Gastroesophageal sphincter (tissue), 3 donors: ENCODE data around the gene EXOSC6.
"Not testable (repeated sequence)": the region's sequence is repeated elsewhere in the genome, so short reads cannot be mapped to it uniquely, and the experiment has no call there.

Experiments used
- CTCF ChIP-seq, 4 experiments: fragments of 200-600 bp in 2 of 4; fragments of 450-650 bp in 2 of 4; sonication (generic) in 1 of 4; IDR thresholded peaks; one replicate each; pipeline ENCODE4 v1.5.1; 2017 to 2019; ENCODE audit warnings: antibody characterized with exemption in 4 of 4, mild to moderate bottlenecking in 2 of 4, moderate library complexity in 2 of 4
- POLR2A ChIP-seq, 2 donors: fragments of 450-650 bp; IDR thresholded peaks; one replicate each; pipeline ENCODE4 v1.6.1; 2017; ENCODE audit warnings: antibody characterized with exemption in 2 of 2, mild to moderate bottlenecking in 2 of 2, moderate library complexity in 1 of 2
- POLR2AphosphoS5 ChIP-seq: sonication (generic); formaldehyde crosslinking; IDR thresholded peaks from one replicate; pipeline ENCODE4 v1.6.1; 2017; ENCODE audit warnings: antibody characterized with exemption

- TF ChIP-seq CTCF (IDR thresholded peaks at IDR 0.05); POLR2A (IDR thresholded peaks at IDR 0.05); POLR2AphosphoS5: not testable (repeated sequence)
Measured at GRCh38 chr16:70226024-70226423, 25.7 kb downstream of the EXOSC6 start.
